Measurements from ENCODE around the gene PHAF1.

- TF ChIP-seq CTCF (IDR thresholded peaks at IDR 0.05 in 4 of 5, conservative IDR thresholded peaks at IDR 0.05 in 1 of 5) (no peak), POLR2A (IDR thresholded peaks at IDR 0.05) (no peak)
Observed at GRCh38 chr16:67111951-67112444, 2.3 kb downstream of the PHAF1 start.

Measured in gastrocnemius medialis (tissue), 4 donors.